Measurements from ENCODE around the gene SLC66A3.

SLC66A3 gene

GRCh38 chr2:11174222-11174621, 19.0 kb downstream of the SLC66A3 start:
- H3K27me3 ChIP-seq (ENCODE audit: low read length) = no peaks in the 10 kb centered on the region
- H3K9me3 ChIP-seq (ENCODE audit: insufficient read depth, low read length) = no peaks in the 10 kb centered on the region
- no peak overlapping the region for H3K27ac ChIP-seq (ENCODE audit: low read depth, low read length)
- no peak overlapping the region for H3K9ac ChIP-seq (ENCODE audit: low read length)
- no peaks in the 10 kb centered on the region for H3K9me2 ChIP-seq (replicated peaks; ENCODE audit: insufficient read depth, low read length)
- no peaks in the 10 kb centered on the region for H3F3A ChIP-seq (ENCODE audit: insufficient read depth)
- no peaks in the 10 kb centered on the region for H4K20me1 ChIP-seq (ENCODE audit: low read depth, low read length)
- no peak overlapping the region for H2AFZ ChIP-seq (ENCODE audit: low read depth, low read length, severe bottlenecking)
- H3K4me3 ChIP-seq (ENCODE audit: insufficient read depth, low read length, poor library complexity, severe bottlenecking) = no peak overlapping the region
- no peaks in the 10 kb centered on the region for H3K79me2 ChIP-seq (ENCODE audit: insufficient read depth, low read length)
- no peak for TF ChIP-seq CTCF (IDR thresholded peaks at IDR 0.05; ENCODE audit: insufficient read depth, low read length, poor library complexity, severe bottlenecking)
- TF ChIP-seq EZH2phosphoT487 (conservative IDR thresholded peaks at IDR 0.05; ENCODE audit: low read length) = no peak
- no peak overlapping the region for H3K4me2 ChIP-seq (ENCODE audit: low read depth, low read length, poor library complexity, severe bottlenecking)
- no peaks in the 10 kb centered on the region for H3K36me3 ChIP-seq (ENCODE audit: low read length)

GRCh38 chr2:11175293-11175795, 20.1 kb downstream of the SLC66A3 start:
- Histone ChIP-seq H3K79me2 (ENCODE audit: insufficient read depth, low read length) (no peaks in the 10 kb centered on the region), H3K27ac (ENCODE audit: low read depth, low read length) (no peak overlapping the region), H3K4me3 (ENCODE audit: insufficient read depth, low read length, poor library complexity, severe bottlenecking) (no peak overlapping the region), H3K4me2 (ENCODE audit: low read depth, low read length, poor library complexity, severe bottlenecking) (no peak overlapping the region), H3K9ac (ENCODE audit: low read length) (no peak overlapping the region), H4K20me1 (ENCODE audit: low read depth, low read length) (no peaks in the 10 kb centered on the region), H3K27me3 (ENCODE audit: low read length) (no peaks in the 10 kb centered on the region), H2AFZ (ENCODE audit: low read depth, low read length, severe bottlenecking) (no peak overlapping the region), H3K36me3 (ENCODE audit: low read length) (no peaks in the 10 kb centered on the region), H3K9me2 (replicated peaks; ENCODE audit: insufficient read depth, low read length) (no peaks in the 10 kb centered on the region), H3K9me3 (ENCODE audit: insufficient read depth, low read length) (no peaks in the 10 kb centered on the region), H3F3A (ENCODE audit: insufficient read depth) (no peaks in the 10 kb centered on the region)
- no peak for TF ChIP-seq CTCF (IDR thresholded peaks at IDR 0.05; ENCODE audit: insufficient read depth, low read length, poor library complexity, severe bottlenecking)
- no peak for TF ChIP-seq EZH2phosphoT487 (conservative IDR thresholded peaks at IDR 0.05; ENCODE audit: low read length)

- no peak overlapping the region for H2AFZ ChIP-seq (ENCODE audit: low read depth, low read length, severe bottlenecking)
- no peak overlapping the region for H3K4me2 ChIP-seq (ENCODE audit: low read depth, low read length, poor library complexity, severe bottlenecking)
- no peaks in the 10 kb centered on the region for H3F3A ChIP-seq (ENCODE audit: insufficient read depth)
- H3K27me3 ChIP-seq (ENCODE audit: low read length) = no peaks in the 10 kb centered on the region
- H3K9me2 ChIP-seq (replicated peaks; ENCODE audit: insufficient read depth, low read length) = no peaks in the 10 kb centered on the region
- H3K9ac ChIP-seq (ENCODE audit: low read length) = no peak overlapping the region
- H3K9me3 ChIP-seq (ENCODE audit: insufficient read depth, low read length) = no peaks in the 10 kb centered on the region
- no peak overlapping the region for H3K4me3 ChIP-seq (ENCODE audit: insufficient read depth, low read length, poor library complexity, severe bottlenecking)
- no peak for TF ChIP-seq CTCF (IDR thresholded peaks at IDR 0.05; ENCODE audit: insufficient read depth, low read length, poor library complexity, severe bottlenecking)
- TF ChIP-seq EZH2phosphoT487 (conservative IDR thresholded peaks at IDR 0.05; ENCODE audit: low read length) = no peak
- H4K20me1 ChIP-seq (ENCODE audit: low read depth, low read length) = no peaks in the 10 kb centered on the region
- no peak overlapping the region for H3K27ac ChIP-seq (ENCODE audit: low read depth, low read length)
- H3K36me3 ChIP-seq (ENCODE audit: low read length) = peaks cover 4% of the 10 kb centered on the region; the same call in 1 of the 2 replicates
- H3K79me2 ChIP-seq (ENCODE audit: insufficient read depth, low read length) = no peaks in the 10 kb centered on the region
These were observed 22.8 kb downstream of the SLC66A3 start for GRCh38 chr2:11177871-11178690.

Measured in SU-DHL-6 (cell line).